A673 (cell line): ENCODE data around the gene GCG. TPM values are rescaled to one million over a fixed set of nuclear protein-coding genes. Genes with fewer than 3 reads are reported as not detected.

Source experiments
- BruUV-seq: library from RNA; stranded (reverse); fragments of 400-500 nt; replicated peaks from 2 replicates; lab custom pipeline; 2021; lab: Mats Ljungman, UMichigan
- CTCF ChIA-PET: fragments of 300-600 bp; sonication (Branson Sonifier 250); formaldehyde crosslinking; loops from one replicate; lab custom pipeline; 2022; ENCODE audit warnings: antibody characterized with exemption; lab: Charles Lee
- POLR2A ChIA-PET: fragments of 300-600 bp; sonication (Branson Sonifier 250); formaldehyde crosslinking; loops from one replicate; lab custom pipeline; 2022; ENCODE audit warnings: antibody characterized with exemption; ENCODE audit not compliant: low non-redundant PET; lab: Charles Lee
- DNase-seq: peaks from one replicate; pipeline ENCODE4 v3.0.0-alpha.2; 2015; ENCODE audit warnings: low spot score
- H3K27ac ChIP-seq: fragments of 200-600 bp; sonication (generic); 2 replicates; pipeline ENCODE4 v1.5.1; 2016; ENCODE audit warnings: mixed run types, low read depth, mild to moderate bottlenecking, mixed read lengths, antibody characterized with exemption, low read length; ENCODE audit not compliant: poor library complexity, severe bottlenecking
- H3K27me3 ChIP-seq: fragments of 200-600 bp; sonication (generic); replicated peaks from 2 replicates; pipeline ENCODE4 v1.6.1; 2017; ENCODE audit warnings: mixed run types, low read depth, mild to moderate bottlenecking, mixed read lengths, antibody characterized with exemption, low read length; ENCODE audit not compliant: insufficient read depth, poor library complexity
- H3K36me3 ChIP-seq: fragments of 200-600 bp; sonication (generic); 2 replicates; pipeline ENCODE4 v1.6.1; 2016; ENCODE audit warnings: mixed run types, mild to moderate bottlenecking, mixed read lengths, antibody characterized with exemption, low read length; ENCODE audit not compliant: insufficient read depth, poor library complexity, severe bottlenecking
- H3K4me1 ChIP-seq: fragments of 200-600 bp; sonication (generic); 2 replicates; pipeline ENCODE4 v1.6.1; 2017; ENCODE audit warnings: mixed run types, mild to moderate bottlenecking, mixed read lengths, antibody characterized with exemption, low read length; ENCODE audit not compliant: insufficient read depth, poor library complexity, severe bottlenecking
- H3K4me3 ChIP-seq: fragments of 200-600 bp; sonication (generic); 2 replicates; pipeline ENCODE4 v1.5.1; 2016; ENCODE audit warnings: low read depth, mixed run types, mild to moderate bottlenecking, mixed read lengths, low read length; ENCODE audit not compliant: poor library complexity, severe bottlenecking
- H3K9me3 ChIP-seq: fragments of 200-600 bp; sonication (generic); 2 replicates; pipeline ENCODE4 v1.6.1; 2016; ENCODE audit warnings: mixed run types, low read depth, mild to moderate bottlenecking, mixed read lengths, antibody characterized with exemption, low read length; ENCODE audit not compliant: poor library complexity, severe bottlenecking
- CTCF ChIP-seq: fragments of 300-800, 200-600 bp; sonication (generic); conservative IDR thresholded peaks from 2 replicates; pipeline ENCODE4 v1.5.1; 2017; ENCODE audit warnings: low read depth, mild to moderate bottlenecking, antibody characterized with exemption, low read length, moderate library complexity, mixed read lengths
- EZH2 ChIP-seq: fragments of 200-600 bp; sonication (generic); IDR thresholded peaks from 2 replicates; pipeline ENCODE4 v1.6.1; 2017; ENCODE audit warnings: borderline replicate concordance, low read depth, mild to moderate bottlenecking, mixed read lengths, antibody characterized with exemption, low read length; ENCODE audit not compliant: poor library complexity, severe bottlenecking
- intact Hi-C: fragments of 100-400 bp; cut with micrococcal nuclease; formaldehyde crosslinking; loops from one replicate; pipeline ENCODE4 v1.10.0; 2022; ENCODE audit not compliant: unreplicated experiment
- total RNA-seq: library from RNA; stranded (reverse); gene quantifications from 2 replicates; pipeline ENCODE4 v1.2.3, GENCODE V29; 2021

GCG gene
- total RNA-seq, 1 experiment from 2014 or later, result not detected

DNA sequence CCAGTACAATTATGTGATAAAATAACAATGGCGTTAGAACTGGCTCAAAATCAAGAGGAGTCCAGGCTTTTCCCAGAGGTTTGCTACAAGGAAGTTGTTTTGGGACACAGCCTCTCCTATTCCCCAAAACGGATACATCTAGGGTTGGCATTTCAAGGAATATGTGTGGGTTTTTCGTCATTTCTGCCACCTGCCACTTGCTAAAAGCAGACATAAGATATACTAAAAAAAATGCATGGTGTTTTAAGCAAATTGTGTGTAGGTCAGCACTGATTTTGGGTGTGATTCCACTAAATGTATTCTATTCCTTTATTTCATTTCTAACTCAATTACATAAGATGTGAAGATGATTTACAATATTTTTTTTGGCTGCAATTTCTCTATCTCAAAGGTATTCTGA is 36.4 kb upstream of the GCG start:
- no TSS peak for BruUV-seq
- Histone ChIP-seq H3K36me3 (no peaks in the 10 kb centered on the region), H3K27ac (no peak overlapping the region), H3K9me3 (no peaks in the 10 kb centered on the region), H3K27me3 (no peaks in the 10 kb centered on the region), H3K4me1 (peaks cover 10% of the 10 kb centered on the region), H3K4me3 (no peak overlapping the region)
- TF ChIP-seq CTCF (no peak), EZH2 (no peak)
- intact Hi-C loops, result no loop called here
- no peak for DNase-seq
- CTCF ChIA-PET, result no interaction called here
- POLR2A ChIA-PET, result no interaction called here

- no TSS peak for BruUV-seq
- Histone ChIP-seq H3K36me3 (no peaks in the 10 kb centered on the region), H3K27me3 (no peaks in the 10 kb centered on the region), H3K4me1 (peaks cover 15% of the 10 kb centered on the region), H3K4me3 (no peak overlapping the region), H3K27ac (no peak overlapping the region), H3K9me3 (no peaks in the 10 kb centered on the region)
- TF ChIP-seq CTCF, result no peak
- no peak for TF ChIP-seq EZH2
- intact Hi-C loops, result no loop called here
- ChIA-PET POLR2A (no interaction called here), CTCF (no interaction called here)
- DNase-seq, result no peak
Observed at GRCh38 chr2:162185541-162186232, 33.6 kb upstream of the GCG start.

- Histone ChIP-seq H3K36me3 (no peaks in the 10 kb centered on the region), H3K27ac (no peak overlapping the region), H3K9me3 (no peaks in the 10 kb centered on the region), H3K27me3 (no peaks in the 10 kb centered on the region), H3K4me1 (peaks cover 15% of the 10 kb centered on the region), H3K4me3 (no peak overlapping the region)
- intact Hi-C loops, result no loop called here
- ChIA-PET CTCF (no interaction called here), POLR2A (no interaction called here)
- no TSS peak for BruUV-seq
- TF ChIP-seq EZH2 (no peak), CTCF (no peak)
- peak; percentile 1 for DNase-seq
Observed at GRCh38 chr2:162184821-162185450, 32.9 kb upstream of the GCG start.
